Immature natural killer cell (primary cell): Measurements from ENCODE around the gene LEMD2. TPM values are rescaled to one million over a fixed set of nuclear protein-coding genes. Genes with fewer than 3 reads are reported as not detected.

ENCODE experiments used
- DNase-seq, 3 donors: peaks; one replicate each; pipeline ENCODE4 v3.0.0; 2022; ENCODE audit warnings: mixed read lengths in 1 of 3
- H3K27ac Mint-ChIP-seq, 6 donors: one replicate each; pipeline ENCODE4 v1.8.0; 2020; ENCODE audit warnings: mixed read lengths in 6 of 6, mild to moderate bottlenecking in 5 of 6, inconsistent platforms in 4 of 6, moderate library complexity in 3 of 6
- H3K27me3 Mint-ChIP-seq, 3 donors: one replicate each; pipeline ENCODE4 v1.8.0; 2020 to 2021; ENCODE audit warnings: low read depth in 3 of 3, mild to moderate bottlenecking in 3 of 3, mixed read lengths in 3 of 3, moderate library complexity in 3 of 3, inconsistent platforms in 1 of 3
- H3K36me3 Mint-ChIP-seq, 3 donors: one replicate each; pipeline ENCODE4 v1.8.0; 2020; ENCODE audit warnings: mixed read lengths in 3 of 3, inconsistent platforms in 2 of 3, mild to moderate bottlenecking in 2 of 3
- H3K4me1 Mint-ChIP-seq, 2 donors: one replicate each; pipeline ENCODE4 v1.8.0; 2020; ENCODE audit warnings: inconsistent platforms in 2 of 2, mild to moderate bottlenecking in 2 of 2, mixed read lengths in 2 of 2, moderate library complexity in 1 of 2
- H3K4me3 Mint-ChIP-seq, 5 donors: one replicate each; pipeline ENCODE4 v1.8.0; 2020; ENCODE audit warnings: mild to moderate bottlenecking in 5 of 5, mixed read lengths in 5 of 5, inconsistent platforms in 3 of 5, moderate library complexity in 3 of 5
- H3K9me3 Mint-ChIP-seq, 6 donors: one replicate each; pipeline ENCODE4 v1.8.0; 2020; ENCODE audit warnings: mild to moderate bottlenecking in 6 of 6, mixed read lengths in 6 of 6, inconsistent platforms in 4 of 6, moderate library complexity in 3 of 6
- polyA plus RNA-seq, 3 donors: library from polyadenylated mRNA; unstranded; fragments of 300-500 nt; fragmentation: Illumina TruSeq; gene quantifications; one replicate each; pipeline ENCODE4 v1.2.3, GENCODE V29; 2021

Gene LEMD2
- polyA plus RNA-seq, 3 donors from 2014 or later, result 22.6 to 39.8 (median 23.6) TPM

GRCh38 chr6:33724102-33725023, 64.6 kb downstream of the LEMD2 start:
- Mint-ChIP-seq H3K27me3 (peaks cover 2 to 6% (median 6%) of the 10 kb centered on the region in 3 donors), H3K4me1 (no peaks in the 10 kb centered on the region), H3K4me3 (no peak overlapping the region), H3K9me3 (no peaks in the 10 kb centered on the region), H3K36me3 (no peaks in the 10 kb centered on the region), H3K27ac (no peak overlapping the region)
- no peak for DNase-seq

- H3K27ac Mint-ChIP-seq, result no peak overlapping the region
- no peak for DNase-seq
- no peaks in the 10 kb centered on the region for H3K4me1 Mint-ChIP-seq
- H3K4me3 Mint-ChIP-seq, result no peak overlapping the region
- no peaks in the 10 kb centered on the region for H3K36me3 Mint-ChIP-seq
- no peaks in the 10 kb centered on the region for H3K9me3 Mint-ChIP-seq
- H3K27me3 Mint-ChIP-seq, result peaks cover 2 to 7% (median 6%) of the 10 kb centered on the region in 3 donors
These were observed 65.4 kb downstream of the LEMD2 start for GRCh38 chr6:33723371-33724085.

- peaks cover 2 to 7% (median 6%) of the 10 kb centered on the region in 3 donors for H3K27me3 Mint-ChIP-seq
- H3K4me1 Mint-ChIP-seq, result no peaks in the 10 kb centered on the region
- H3K9me3 Mint-ChIP-seq, result no peaks in the 10 kb centered on the region
- DNase-seq, result no peak
- H3K36me3 Mint-ChIP-seq, result no peaks in the 10 kb centered on the region
- no peak overlapping the region for H3K27ac Mint-ChIP-seq
- no peak overlapping the region for H3K4me3 Mint-ChIP-seq
These were observed 66.8 kb downstream of the LEMD2 start for GRCh38 chr6:33722103-33722623.

GRCh38 chr6:33721508-33721907, 67.4 kb downstream of the LEMD2 start:
- H3K27ac Mint-ChIP-seq, result no peak overlapping the region
- H3K36me3 Mint-ChIP-seq, result no peaks in the 10 kb centered on the region
- no peak overlapping the region for H3K4me3 Mint-ChIP-seq

More at GRCh38 chr6:33721508-33721907, 67.4 kb downstream of the LEMD2 start:
- Mint-ChIP-seq H3K4me1 (no peaks in the 10 kb centered on the region), H3K27me3 (peaks cover 2 to 7% (median 6%) of the 10 kb centered on the region in 3 donors), H3K9me3 (no peaks in the 10 kb centered on the region)
- DNase-seq, result no peak

Other genes with a start within 250 kb of the LEMD2 start
- 10 to 100 TPM; 26.6 to 46.6 (median 32.4) TPM for gene BAK1, start 208.9 kb downstream of the LEMD2 start, polyA plus RNA-seq
- 1 to 10 TPM in 2 of 3 donors, under 1 TPM in 1; 0.02 to 7.2 (median 1.1) TPM for gene ITPR3, start 167.8 kb downstream of the LEMD2 start, polyA plus RNA-seq
- gene UQCC2, start 77.4 kb downstream of the LEMD2 start, polyA plus RNA-seq, result 10 to 100 TPM; 27.9 to 48.8 (median 37.4) TPM
- not detected for gene IP6K3, start 42.2 kb downstream of the LEMD2 start, polyA plus RNA-seq
- not detected for gene MLN, start 14.9 kb upstream of the LEMD2 start, polyA plus RNA-seq